ENCODE measurements around the gene SLC52A3.

- TF ChIP-seq CTCF (IDR thresholded peaks at IDR 0.05; ENCODE audit: low read length) = no peak
- TF ChIP-seq EZH2phosphoT487 (IDR thresholded peaks at IDR 0.05; ENCODE audit: low read length) = no peak
Measured at GRCh38 chr20:764255-764654, 4.0 kb downstream of the SLC52A3 start.
